IMR-90 (cell line): ENCODE data around the gene HS6ST2.

ENCODE experiments used
- BHLHE40 ChIP-seq: fragments of 150-350 bp; IDR thresholded peaks from 2 replicates; pipeline ENCODE4 v1.6.1; 2016; ENCODE audit warnings: mild to moderate bottlenecking, low read depth, low read length
- CEBPB ChIP-seq: IDR thresholded peaks from 2 replicates; pipeline ENCODE4 v1.6.1; 2012; ENCODE audit warnings: low read depth, low read length, improper control_type of control experiment
- CHD1 ChIP-seq: IDR thresholded peaks from 2 replicates; pipeline ENCODE4 v1.6.1; 2012; ENCODE audit warnings: low read depth, low read length, improper control_type of control experiment
- MAFK ChIP-seq: IDR thresholded peaks from 2 replicates; pipeline ENCODE4 v1.6.1; 2012; ENCODE audit warnings: low read depth, low read length, improper control_type of control experiment
- MXI1 ChIP-seq: IDR thresholded peaks from 2 replicates; pipeline ENCODE4 v1.6.1; 2012; ENCODE audit warnings: low read depth, mild to moderate bottlenecking, low read length, moderate library complexity, borderline replicate concordance
- NFE2L2 ChIP-seq: fragments of 150-350 bp; IDR thresholded peaks from 2 replicates; pipeline ENCODE4 v1.6.1; 2016; ENCODE audit warnings: low read depth, mild to moderate bottlenecking, low read length
- POLR2A ChIP-seq: IDR thresholded peaks from 2 replicates; pipeline ENCODE4 v1.6.1; 2012; ENCODE audit warnings: mild to moderate bottlenecking, low read depth, low read length
- RAD21 ChIP-seq: IDR thresholded peaks from 2 replicates; pipeline ENCODE4 v1.6.1; 2012; ENCODE audit warnings: low read length, improper control_type of control experiment
- RFX5 ChIP-seq: IDR thresholded peaks from 2 replicates; pipeline ENCODE4 v1.8.0; 2012; ENCODE audit warnings: low read depth, mild to moderate bottlenecking, low read length, moderate library complexity
- SMC3 ChIP-seq: fragments of 150-350 bp; IDR thresholded peaks from 2 replicates; pipeline ENCODE4 v1.6.1; 2016; ENCODE audit warnings: low read depth, mild to moderate bottlenecking, antibody characterized with exemption, low read length, moderate library complexity
- TF ChIP-seq, protein P1 (sequence below): fragments of 150-350 bp; IDR thresholded peaks from 2 replicates; pipeline ENCODE4 v1.6.1; 2017; ENCODE audit warnings: mild to moderate bottlenecking, antibody characterized with exemption, low read length, low read depth
- TF ChIP-seq, protein P2 (sequence below): conservative IDR thresholded peaks from 2 replicates; pipeline ENCODE4 v1.5.1; 2012; ENCODE audit warnings: mild to moderate bottlenecking, low read depth, low read length, improper control_type of control experiment
- TF ChIP-seq, protein P3 (sequence below): fragments of 150-350 bp; IDR thresholded peaks from 2 replicates; pipeline ENCODE4 v1.6.1; 2016; ENCODE audit warnings: low read depth, mild to moderate bottlenecking, low read length, moderate library complexity, borderline replicate concordance

DNA sequence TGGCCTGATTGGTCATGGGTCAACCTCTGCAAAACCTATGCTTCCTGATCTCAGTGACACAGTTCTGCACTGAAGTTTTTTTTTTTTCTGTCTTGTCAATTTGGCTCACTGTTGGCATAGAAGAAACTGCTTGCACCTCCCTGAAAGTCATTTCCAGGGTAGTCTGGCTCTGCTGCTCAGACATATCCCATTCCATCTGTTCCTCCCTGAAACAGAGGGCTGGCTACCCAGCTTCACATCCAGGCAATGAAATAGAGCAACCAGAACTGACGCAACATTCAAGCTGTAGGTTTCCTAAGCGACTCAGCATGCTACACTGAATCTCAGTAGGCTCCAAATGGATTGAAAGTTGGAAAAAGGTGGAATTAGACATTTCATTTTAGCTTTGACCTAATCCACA, 292.8 kb downstream of the HS6ST2 start:
- TF ChIP-seq, protein P1, sequence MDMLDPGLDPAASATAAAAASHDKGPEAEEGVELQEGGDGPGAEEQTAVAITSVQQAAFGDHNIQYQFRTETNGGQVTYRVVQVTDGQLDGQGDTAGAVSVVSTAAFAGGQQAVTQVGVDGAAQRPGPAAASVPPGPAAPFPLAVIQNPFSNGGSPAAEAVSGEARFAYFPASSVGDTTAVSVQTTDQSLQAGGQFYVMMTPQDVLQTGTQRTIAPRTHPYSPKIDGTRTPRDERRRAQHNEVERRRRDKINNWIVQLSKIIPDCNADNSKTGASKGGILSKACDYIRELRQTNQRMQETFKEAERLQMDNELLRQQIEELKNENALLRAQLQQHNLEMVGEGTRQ: no peak
- TF ChIP-seq, protein P2, sequence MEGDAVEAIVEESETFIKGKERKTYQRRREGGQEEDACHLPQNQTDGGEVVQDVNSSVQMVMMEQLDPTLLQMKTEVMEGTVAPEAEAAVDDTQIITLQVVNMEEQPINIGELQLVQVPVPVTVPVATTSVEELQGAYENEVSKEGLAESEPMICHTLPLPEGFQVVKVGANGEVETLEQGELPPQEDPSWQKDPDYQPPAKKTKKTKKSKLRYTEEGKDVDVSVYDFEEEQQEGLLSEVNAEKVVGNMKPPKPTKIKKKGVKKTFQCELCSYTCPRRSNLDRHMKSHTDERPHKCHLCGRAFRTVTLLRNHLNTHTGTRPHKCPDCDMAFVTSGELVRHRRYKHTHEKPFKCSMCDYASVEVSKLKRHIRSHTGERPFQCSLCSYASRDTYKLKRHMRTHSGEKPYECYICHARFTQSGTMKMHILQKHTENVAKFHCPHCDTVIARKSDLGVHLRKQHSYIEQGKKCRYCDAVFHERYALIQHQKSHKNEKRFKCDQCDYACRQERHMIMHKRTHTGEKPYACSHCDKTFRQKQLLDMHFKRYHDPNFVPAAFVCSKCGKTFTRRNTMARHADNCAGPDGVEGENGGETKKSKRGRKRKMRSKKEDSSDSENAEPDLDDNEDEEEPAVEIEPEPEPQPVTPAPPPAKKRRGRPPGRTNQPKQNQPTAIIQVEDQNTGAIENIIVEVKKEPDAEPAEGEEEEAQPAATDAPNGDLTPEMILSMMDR: no peak
- TF ChIP-seq, protein P3, sequence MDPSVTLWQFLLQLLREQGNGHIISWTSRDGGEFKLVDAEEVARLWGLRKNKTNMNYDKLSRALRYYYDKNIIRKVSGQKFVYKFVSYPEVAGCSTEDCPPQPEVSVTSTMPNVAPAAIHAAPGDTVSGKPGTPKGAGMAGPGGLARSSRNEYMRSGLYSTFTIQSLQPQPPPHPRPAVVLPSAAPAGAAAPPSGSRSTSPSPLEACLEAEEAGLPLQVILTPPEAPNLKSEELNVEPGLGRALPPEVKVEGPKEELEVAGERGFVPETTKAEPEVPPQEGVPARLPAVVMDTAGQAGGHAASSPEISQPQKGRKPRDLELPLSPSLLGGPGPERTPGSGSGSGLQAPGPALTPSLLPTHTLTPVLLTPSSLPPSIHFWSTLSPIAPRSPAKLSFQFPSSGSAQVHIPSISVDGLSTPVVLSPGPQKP: no peak
- TF ChIP-seq RFX5 (no peak), BHLHE40 (no peak), SMC3 (no peak), POLR2A (no peak), CEBPB (no peak), RAD21 (no peak), MAFK (no peak), NFE2L2 (no peak), MXI1 (no peak), CHD1 (no peak)
